Skeletal muscle cell (primary cell): ENCODE results near the gene METTL9.
"Not testable (repeated sequence)": the region's sequence is repeated elsewhere in the genome, so short reads cannot be mapped to it uniquely, and the experiment has no call there.

Experiments used
- DNase-seq: peaks from one replicate; pipeline ENCODE4 v3.0.0-alpha.2; 2010; ENCODE audit warnings: low read depth
- H3K4me3 ChIP-seq: 2 replicates; pipeline ENCODE4 v1.5.1; 2011; ENCODE audit warnings: low read depth, mild to moderate bottlenecking, control low read depth, low read length, moderate library complexity

Gene METTL9

GRCh38 chr16:21650521-21650920, 51.1 kb downstream of the METTL9 start:
- no peak overlapping the region for H3K4me3 ChIP-seq
- DNase-seq: no peak

GRCh38 chr16:21651515-21651914, 52.1 kb downstream of the METTL9 start:
- no peak for DNase-seq
- no peak overlapping the region for H3K4me3 ChIP-seq

DNA sequence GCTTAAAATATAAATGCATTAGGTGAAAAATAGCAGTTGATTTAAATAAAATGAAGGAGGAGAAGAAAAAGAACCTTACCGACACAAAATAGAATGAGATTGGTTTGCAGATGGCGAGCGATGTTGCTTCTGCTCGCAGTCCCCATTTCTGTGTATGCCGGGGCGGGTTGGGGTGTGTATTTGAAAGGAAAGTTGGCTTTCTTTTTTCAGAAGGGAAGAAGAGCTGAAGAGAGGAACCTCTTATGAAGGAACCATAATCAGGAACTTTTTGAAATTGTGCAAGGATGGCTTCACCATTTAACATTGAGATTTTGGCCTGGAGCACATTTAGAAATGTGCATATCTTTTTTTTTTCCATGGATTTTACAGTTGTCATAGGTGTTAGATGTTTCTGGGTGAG, 53.1 kb downstream of the METTL9 start, which contains the start of gene IGSF6:
Gene IGSF6 (minus strand): TSS at position 156 of the 400 bp plus-strand sequence. CDS start 10 bp downstream, at position 146.
- no peak within 1 kb of the TSS for H3K4me3 ChIP-seq
- no peak for DNase-seq

GRCh38 chr16:21653571-21653970, 54.2 kb downstream of the METTL9 start:
- no peak overlapping the region for H3K4me3 ChIP-seq
- DNase-seq: no peak

GRCh38 chr16:21654466-21654865, 55.1 kb downstream of the METTL9 start:
- no peak for DNase-seq

GRCh38 chr16:21654881-21655280, 55.5 kb downstream of the METTL9 start:
- H3K4me3 ChIP-seq: no peak overlapping the region
- DNase-seq: no peak

More at GRCh38 chr16:21654466-21654865, 55.1 kb downstream of the METTL9 start:
- no peak overlapping the region for H3K4me3 ChIP-seq

- peak; percentile 20 for DNase-seq
- H3K4me3 ChIP-seq: no peak overlapping the region
These were observed 57.7 kb downstream of the METTL9 start for GRCh38 chr16:21656795-21657768.

- H3K4me3 ChIP-seq: no peak overlapping the region
- DNase-seq: no peak
These were observed 59.7 kb downstream of the METTL9 start for GRCh38 chr16:21659124-21659523.

DNA sequence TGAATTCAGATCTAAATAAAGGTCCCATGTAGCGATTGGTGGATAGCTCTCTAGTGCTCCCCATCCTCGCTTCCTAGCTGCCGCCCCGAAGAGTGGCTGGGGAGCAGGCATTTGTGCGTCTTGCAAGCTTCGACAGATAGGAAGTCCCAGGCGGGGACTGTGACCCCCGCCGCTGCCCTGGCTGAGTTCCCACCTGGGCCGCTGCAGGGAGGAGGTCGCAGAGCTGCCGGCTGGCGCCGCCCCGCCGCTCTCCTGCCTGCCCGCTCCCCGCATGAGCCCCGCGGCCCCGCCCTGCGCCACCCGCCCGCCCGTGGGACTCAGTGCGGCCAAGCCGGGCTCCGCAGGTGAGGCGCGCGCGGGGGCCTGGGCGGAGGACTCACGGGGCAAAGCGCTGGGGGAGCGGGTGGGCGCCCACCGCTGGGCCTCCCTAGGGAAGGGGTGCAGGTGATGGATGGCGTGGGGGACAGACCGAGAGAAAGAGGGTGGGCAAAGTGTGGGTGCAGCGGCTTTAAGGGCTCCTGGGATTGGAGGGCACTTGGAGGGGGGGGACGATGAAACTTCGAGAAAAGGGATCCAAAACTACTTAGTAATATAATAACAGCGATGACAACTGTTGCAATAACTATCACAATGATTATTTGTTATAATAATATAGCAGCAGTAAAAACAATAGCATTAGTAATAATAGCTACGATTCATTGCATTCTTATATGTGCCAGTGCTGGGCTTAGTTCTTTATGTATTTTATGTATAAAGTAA, 64.7 kb downstream of the METTL9 start, which contains the start of gene OTOA:
Gene OTOA (plus strand): TSS at position 80 of the 759 bp plus-strand sequence. CDS start 14,547 bp downstream, outside the sequence.
- peak within 1 kb of the TSS; percentile 31 for H3K4me3 ChIP-seq
- DNase-seq: no peak

- no peak for DNase-seq
These were observed 65.6 kb downstream of the METTL9 start for GRCh38 chr16:21664801-21665492.

DNA sequence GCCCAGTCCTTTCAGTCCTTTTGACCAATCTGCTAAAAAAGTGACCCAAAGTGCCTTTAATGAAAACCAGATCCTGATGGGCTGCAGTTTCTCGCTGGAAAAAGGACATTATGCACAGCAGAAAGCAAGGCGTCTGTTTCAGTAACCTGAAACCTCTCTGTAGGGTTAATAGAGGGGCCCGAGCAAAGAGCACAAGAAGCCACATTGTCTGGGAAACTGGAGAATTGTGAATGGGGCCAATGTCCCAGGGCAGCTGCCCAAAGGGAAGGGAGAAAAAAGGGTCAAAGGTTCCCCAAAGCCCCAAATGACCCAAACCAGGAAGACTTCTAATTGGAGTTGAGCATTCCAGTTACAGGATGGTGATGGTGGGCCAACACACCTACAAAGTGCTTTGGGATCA, 67.4 kb downstream of the METTL9 start:
- DNase-seq: no peak
- no peak overlapping the region for H3K4me3 ChIP-seq

More at GRCh38 chr16:21664801-21665492, 65.6 kb downstream of the METTL9 start:
- H3K4me3 ChIP-seq: no peak overlapping the region

GRCh38 chr16:21667575-21667974, 68.2 kb downstream of the METTL9 start:
- DNase-seq: no peak
- H3K4me3 ChIP-seq: no peak overlapping the region

- H3K4me3 ChIP-seq: no peak overlapping the region
- DNase-seq: no peak
These were observed 74.1 kb downstream of the METTL9 start for GRCh38 chr16:21673469-21673868.

- not testable (repeated sequence) for H3K4me3 ChIP-seq, DNase-seq
These were observed 75.1 kb downstream of the METTL9 start for GRCh38 chr16:21674456-21674855.

DNA sequence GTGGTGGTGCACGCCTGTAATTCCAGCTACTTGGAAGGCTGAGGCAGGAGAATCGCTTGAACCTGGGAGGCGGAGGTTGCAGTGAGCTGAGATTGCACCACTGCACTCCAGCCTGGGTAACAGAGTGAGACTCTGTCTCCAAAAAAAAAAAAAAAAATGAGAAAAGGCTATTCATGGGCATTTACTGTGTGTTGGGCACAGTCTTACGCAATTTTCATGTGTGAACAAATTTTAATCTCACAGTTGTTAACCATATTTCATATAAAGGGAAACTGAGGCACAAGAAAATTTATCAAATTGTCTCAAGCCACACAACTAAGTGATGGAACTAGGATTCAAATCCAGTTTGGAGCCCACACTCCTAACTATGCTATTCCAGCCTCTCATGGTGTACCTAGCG, 81.3 kb downstream of the METTL9 start:
- H3K4me3 ChIP-seq, DNase-seq: not testable (repeated sequence)

- no peak overlapping the region for H3K4me3 ChIP-seq
- no peak for DNase-seq
These were observed 83.8 kb downstream of the METTL9 start for GRCh38 chr16:21683184-21683583.

- H3K4me3 ChIP-seq: no peak overlapping the region
- DNase-seq: no peak
These were observed 84.8 kb downstream of the METTL9 start for GRCh38 chr16:21684199-21684598.

- no peak for DNase-seq
These were observed 85.7 kb downstream of the METTL9 start for GRCh38 chr16:21685034-21685455.

GRCh38 chr16:21689107-21689506, 89.7 kb downstream of the METTL9 start:
- no peak overlapping the region for H3K4me3 ChIP-seq
- DNase-seq: no peak

More at GRCh38 chr16:21685034-21685455, 85.7 kb downstream of the METTL9 start:
- no peak overlapping the region for H3K4me3 ChIP-seq
